GM21825 (cell line): ENCODE results near the gene ERF.

Source experiments
- ATAC-seq: cut with Tn5 transposase; IDR thresholded peaks from one replicate; pipeline ENCODE4 v1.9.1; 2021; ENCODE audit warnings: mild to moderate bottlenecking, moderate library complexity; ENCODE audit not compliant: unreplicated experiment

ERF gene

GRCh38 chr19:42287017-42287826 is 32.3 kb upstream of the ERF start:
- no peak for ATAC-seq

- ATAC-seq: no peak
Measured at GRCh38 chr19:42286349-42287016, 31.6 kb upstream of the ERF start.

- ATAC-seq: no peak
Measured at GRCh38 chr19:42285988-42286348, 31.0 kb upstream of the ERF start.

DNA sequence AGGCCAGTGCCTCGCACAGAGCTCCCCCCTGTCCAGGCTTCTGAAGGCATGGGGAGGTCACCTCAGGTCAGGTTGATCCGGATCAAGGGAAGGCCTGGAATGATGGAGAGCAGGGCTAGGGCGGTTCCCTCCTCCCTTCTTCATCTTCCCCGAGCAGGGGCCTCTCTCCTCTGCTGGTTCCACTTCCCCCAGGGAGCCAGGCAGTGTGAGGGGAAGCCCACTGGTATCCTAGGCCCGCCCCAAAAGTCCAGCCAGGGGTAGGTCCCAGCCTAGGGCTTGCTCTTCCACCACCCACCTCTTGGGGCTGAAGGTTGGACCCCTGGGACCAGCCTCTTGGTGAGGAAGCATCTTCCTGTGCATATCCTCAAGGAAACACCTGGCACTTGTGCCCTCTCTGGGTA is 30.6 kb upstream of the ERF start:
- no peak for ATAC-seq

DNA sequence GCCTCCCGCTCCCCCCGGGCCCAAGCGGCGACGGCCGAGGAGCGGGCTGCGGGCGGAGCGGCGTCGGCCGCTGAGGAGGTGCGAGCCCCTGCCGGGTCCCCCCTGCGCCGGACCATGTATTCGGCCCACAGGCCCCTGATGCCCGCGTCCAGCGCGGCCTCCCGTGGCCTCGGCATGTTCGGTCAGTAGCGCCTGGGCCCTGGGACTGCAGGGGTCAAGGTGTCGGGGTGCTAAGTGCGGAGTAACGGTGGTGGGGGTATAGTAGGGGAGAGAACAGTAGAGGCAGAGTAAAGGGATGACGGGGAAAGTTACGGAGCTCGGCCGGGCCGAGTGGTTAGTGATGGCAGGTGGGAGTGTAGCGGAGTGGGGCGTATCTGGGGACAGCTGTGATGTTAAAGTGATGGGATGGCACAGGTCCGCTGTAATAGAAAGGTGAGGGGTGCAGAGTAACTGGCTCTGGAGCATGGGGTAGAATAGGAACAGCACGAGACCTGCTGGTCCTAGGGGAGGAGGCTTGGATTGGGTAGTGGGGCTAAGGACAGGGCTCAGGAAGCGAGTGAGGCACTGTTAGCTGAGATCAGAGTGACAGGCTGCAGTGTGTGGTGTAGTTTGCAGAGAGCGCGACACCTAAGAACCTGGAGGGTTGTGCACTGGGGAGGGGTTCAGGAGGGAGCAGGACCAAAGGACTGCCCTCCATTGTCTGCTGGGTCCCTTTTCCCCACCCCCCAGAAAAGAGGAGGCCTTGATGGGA is 29.8 kb upstream of the ERF start:
- no peak for ATAC-seq

GRCh38 chr19:42284066-42284501 is 29.2 kb upstream of the ERF start:
- peak; percentile 28 for ATAC-seq

DNA sequence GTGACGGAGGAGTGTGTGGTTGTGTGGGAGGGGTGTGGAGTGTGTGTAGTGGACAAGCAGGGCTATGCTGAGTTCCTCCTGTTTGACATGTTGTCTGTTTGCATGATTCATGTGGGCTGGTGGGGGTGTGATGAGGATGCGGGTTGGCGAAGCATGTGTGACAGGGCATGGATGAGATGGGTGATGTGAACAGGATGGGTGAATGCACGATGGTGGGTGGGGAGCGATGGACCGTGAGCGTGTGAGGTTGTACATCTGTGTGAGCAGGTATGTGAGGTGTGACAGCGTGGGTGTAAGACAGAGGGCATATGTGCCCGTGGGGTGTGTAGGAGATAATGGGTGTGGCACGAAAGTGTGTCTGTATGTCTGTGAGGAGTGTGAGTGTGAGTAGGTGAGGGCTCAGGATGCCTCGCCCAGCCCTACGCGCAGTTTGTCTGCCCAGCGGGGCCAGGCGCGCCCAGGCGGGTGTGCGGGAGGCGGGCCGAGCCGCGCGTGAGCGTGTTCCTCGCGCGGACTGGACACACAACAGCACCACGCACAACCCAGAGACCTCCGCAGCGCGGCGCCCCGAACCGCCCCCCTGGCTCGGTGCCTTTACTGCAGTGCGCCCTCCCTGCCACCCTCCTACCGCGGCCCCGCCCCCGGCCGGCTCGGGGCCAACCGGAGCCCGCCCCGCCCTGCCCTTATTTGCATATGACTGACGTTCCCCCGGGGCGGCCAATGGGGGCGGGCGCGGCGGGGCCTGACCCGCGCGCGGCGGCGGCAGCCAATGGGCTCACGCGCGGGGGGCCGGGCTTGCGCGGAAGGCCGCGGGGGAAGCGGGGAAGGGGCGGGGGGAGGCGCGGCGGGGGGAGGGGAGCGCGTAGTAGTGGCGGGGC is 28.5 kb upstream of the ERF start:
- peak; percentile 43 for ATAC-seq

DNA sequence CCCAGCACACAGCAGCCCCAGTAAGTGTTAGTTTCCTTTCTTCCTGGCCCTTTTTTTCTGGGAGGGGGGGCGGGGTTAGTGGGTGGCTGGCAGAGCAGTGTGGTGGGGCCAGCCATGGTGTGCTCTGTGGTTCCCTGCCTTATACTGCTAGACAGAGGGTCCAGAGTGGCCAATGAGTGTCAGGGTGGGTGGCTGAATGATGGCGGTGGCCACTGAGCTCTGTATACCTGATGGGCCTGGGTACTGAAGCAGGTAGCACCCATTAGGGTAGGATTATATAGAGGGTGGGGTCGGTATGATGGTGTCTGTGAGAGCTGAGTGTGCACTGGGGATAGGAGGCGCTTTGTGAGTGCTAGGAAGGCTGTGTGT is 27.9 kb upstream of the ERF start:
- no peak for ATAC-seq

GRCh38 chr19:42281827-42282762 is 27.2 kb upstream of the ERF start:
- no peak for ATAC-seq

DNA sequence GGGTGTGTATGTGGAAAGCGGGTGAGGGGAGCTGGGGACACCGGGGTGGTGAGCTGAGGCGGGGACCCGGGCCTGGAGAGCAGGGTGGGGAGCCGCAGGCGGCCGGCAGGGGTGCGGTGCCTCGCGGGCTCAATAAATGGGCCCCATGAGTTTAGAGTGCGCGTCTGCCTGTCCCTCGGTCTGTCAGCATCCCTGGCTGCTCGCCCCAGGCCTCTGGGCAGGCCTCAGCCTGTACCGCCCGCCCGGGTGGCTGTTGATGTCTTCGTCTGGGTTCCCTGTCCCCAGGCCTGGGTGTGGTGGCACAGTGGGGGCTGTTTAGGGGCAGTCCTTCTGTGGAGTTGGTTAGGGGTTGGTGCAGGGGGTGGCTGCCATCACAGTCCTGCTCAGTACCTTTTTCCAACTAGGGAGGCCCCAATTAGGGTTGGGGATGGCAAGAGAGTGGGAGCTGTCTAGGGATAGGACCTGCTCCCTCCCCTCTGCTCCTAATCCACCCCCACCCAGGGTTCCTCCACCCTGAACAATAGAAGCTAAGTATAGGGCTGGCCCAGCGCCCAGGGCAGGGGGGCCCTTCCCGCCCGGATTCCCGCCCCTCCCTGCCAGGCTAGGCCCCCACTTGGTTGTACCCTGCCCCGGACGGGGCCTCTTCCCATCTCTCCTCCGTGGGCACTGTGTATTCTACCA is 26.4 kb upstream of the ERF start:
- ATAC-seq: no peak

DNA sequence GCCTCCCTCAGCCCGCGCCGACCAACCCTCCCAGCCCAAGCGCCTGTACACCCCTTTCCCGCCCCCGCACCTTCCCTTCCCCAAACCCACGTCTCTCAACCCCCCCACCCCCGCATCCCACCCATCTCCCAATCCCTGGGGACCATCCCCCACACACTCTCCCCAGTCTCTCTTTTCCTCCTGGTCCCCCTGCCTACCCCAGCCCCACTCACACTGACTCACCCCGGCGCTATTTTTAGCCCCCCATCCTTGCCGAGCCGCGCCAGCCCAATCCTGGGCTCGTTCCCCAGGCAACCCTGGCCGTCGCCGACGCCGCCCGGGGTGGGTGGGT is 25.9 kb upstream of the ERF start:
- no peak for ATAC-seq

DNA sequence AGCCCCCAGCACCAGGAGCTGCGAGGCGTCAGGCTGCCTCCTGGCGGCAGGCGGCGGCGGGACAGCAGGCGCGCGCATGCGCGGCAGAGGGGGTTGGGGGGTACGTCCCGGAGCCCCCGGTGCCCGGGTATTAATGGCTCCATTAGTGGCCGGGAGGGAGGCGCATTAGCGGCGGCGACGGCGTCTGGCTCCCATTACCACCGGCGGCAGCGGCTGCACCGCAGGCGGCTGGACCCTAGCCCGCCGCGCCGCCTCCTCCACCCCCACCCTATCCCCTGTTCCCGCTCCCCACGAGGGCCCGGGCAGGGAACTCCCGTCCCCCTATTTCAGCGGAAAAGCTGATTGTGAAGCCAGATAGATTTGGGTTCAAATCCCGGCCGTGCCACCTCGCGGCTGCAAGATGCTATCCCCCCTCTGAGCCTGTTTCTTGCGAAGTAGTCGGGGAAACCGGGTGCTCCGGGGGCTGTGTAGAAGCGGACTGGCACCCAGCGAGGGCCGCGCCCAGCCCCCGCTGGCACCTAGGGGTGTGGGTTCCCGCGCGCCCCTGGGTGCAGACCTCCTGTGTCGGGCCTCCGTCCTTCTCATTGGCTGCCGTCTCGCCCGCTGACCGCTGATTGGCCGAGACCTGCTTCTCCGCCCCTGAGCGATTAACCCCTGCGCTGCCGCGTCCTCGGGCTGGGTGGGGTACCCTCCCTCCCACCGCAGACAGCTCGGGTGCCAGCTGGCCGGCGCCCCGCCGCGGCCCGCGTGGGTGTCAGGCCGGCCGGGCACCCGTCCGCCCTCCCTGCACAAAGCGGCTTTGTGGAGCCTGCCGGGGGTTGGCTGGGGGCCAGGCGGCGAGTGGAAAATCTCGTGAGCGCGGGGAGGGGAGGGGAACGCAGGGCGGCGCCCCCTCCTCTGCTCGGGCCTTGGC is 25.2 kb upstream of the ERF start:
- ATAC-seq: peak; percentile 25

DNA sequence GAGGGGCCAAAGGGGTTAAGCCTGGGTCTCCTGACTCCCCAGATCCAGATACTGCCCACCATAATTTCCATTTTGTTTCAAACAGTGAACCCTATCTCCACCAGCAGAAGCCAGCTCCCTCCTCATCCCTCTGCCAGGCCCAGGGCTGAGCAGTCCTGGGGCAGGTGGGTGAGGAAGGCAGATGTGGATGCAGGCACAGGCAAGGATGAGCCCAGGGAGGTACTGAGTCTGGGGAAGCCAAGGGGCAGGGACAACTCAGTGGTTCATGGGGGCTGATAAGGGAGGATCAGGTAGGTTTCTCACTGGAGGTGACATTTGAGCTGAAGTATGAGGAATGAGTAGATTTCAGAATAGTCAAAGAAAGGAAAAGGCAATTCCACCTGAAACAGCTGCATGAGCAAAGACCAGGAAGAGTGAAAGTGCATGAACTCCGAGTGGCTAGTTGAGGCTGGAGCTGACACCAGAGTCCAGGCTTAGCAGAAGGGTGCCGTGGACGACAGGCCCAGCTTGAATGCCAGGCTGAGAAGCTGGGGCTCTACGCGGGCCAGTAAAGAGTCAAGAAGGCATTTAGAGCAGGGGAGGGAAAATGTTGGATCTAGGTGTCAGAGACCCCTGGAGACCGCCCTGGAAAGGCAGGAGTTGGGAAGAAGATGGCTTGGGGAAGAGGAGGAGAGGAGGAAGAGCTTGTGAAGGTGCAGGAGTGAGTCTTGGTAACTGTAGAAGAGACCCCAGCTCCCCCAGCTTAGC is 24.4 kb upstream of the ERF start:
- no peak for ATAC-seq

DNA sequence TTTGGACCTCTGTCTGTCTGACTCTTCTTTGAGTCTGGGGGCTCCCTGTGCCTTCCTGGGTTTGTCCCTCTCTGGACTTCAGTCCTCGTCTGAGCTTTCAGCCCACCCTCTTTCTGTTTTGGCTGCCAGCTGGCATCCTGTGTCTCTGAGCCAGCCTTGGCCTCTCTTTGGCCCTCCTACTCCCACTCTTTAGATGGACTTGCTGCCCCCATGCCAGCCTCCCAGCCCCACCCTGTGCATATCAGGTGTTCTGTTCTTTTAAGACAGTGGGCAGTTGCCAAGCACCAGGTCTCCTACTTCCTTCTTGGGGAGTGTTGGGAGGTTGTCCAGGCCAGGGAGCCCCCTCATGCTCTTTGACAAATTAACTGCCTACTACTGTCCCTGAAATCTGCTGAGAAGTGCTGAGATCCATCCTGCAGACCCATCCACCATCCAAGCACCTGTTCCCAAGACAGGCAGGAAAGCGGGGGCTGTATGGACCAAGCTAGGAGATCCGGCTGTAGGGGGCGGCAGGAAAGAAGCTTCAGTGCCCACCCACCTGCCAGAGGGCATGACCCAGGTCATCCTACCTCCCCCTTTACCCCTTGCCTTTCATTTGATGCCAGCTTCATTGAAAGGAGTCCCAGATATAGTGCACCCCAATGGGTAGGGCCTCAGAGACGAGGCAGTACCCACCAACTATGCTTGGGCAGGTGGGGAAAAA is 23.7 kb upstream of the ERF start:
- ATAC-seq: no peak

GRCh38 chr19:42277821-42278451 is 23.0 kb upstream of the ERF start:
- ATAC-seq: no peak

- no peak for ATAC-seq
Measured at GRCh38 chr19:42276821-42277220, 21.9 kb upstream of the ERF start.

DNA sequence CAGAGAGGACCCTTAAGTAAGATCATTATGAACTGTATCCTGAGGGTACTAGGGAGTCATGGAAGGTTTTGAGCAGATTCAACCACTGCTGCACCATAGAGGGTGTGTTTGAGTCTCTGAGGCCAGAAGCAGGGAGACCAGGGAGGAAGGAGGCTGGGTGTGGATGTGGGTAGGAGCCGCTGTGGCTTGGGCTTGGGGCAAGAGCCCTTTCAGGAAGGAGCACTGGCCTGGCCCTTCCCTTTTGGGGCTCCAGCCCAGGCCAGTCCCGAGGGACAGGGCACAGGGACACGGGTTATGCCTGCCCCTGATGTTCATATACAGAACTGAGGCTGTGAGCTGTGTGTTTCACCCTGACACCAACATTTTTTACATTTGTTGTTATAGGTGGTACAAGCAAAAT is 21.4 kb upstream of the ERF start:
- ATAC-seq: no peak
